ENCODE measurements around the gene OMA1.

Gene OMA1

GRCh38 chr1:58456470-58456869 is 90.1 kb downstream of the OMA1 start:
- DNase-seq, result no peak

GRCh38 chr1:58454807-58455206 is 91.7 kb downstream of the OMA1 start:
- DNase-seq, result no peak

GRCh38 chr1:58454385-58454784 is 92.1 kb downstream of the OMA1 start:
- DNase-seq, result no peak

DNA sequence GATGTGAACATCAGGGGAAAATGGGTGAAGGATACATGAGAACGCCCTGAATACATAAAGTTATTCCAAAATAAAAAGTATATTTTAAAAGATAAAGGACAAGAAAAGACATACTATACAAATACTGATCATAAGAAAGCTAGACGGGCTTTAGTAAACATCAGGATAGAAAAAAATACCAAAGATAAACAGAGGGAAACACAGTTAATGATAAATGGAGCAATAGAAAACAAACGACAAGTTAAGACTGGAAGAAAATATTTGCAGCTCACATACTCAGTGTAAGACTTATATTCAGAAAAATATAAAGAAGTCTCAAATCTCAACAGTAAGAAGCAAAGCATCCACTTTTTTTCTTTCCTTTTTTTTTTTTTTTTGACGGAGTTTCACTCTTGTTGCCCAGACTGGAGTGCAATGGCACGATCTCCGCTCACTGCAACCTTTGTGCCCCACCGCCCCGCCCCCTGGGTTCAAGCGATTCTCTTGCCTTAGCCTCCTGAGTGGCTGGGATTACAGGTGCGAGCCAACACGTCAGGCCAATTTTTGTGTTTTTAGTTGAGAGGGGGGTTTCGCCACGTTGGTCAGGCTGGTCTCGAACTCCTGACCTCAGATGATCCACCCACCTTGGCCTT is 94.8 kb downstream of the OMA1 start:
- DNase-seq, result no peak

GRCh38 chr1:58447886-58448285 is 98.6 kb downstream of the OMA1 start:
- no peak for DNase-seq

DNA sequence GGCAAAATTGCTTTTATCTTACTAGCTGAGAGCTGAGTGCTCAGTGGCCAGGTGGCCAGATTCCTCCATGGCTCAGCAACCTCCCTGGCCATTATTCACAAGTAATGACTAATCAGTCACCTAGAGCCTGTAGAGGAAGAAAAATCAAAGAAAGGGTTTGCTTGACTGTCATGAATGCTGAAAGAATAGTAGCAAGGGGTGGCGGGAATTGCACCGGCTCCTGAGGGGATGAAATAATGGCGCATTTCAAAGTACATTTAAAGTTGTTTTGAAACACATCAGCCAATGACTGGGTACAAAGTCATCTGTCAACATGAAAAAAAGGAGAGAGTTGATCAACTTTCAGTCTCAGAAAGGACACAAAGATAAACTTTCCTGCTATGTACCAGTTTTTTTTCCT is 99.5 kb downstream of the OMA1 start:
- DNase-seq, result no peak

- DNase-seq, result no peak
These were observed 100.2 kb downstream of the OMA1 start for GRCh38 chr1:58446368-58446767.

GRCh38 chr1:58443986-58444868 is 102.3 kb downstream of the OMA1 start:
- DNase-seq, result no peak

- DNase-seq, result no peak
These were observed 104.4 kb downstream of the OMA1 start for GRCh38 chr1:58442114-58442513.

DNA sequence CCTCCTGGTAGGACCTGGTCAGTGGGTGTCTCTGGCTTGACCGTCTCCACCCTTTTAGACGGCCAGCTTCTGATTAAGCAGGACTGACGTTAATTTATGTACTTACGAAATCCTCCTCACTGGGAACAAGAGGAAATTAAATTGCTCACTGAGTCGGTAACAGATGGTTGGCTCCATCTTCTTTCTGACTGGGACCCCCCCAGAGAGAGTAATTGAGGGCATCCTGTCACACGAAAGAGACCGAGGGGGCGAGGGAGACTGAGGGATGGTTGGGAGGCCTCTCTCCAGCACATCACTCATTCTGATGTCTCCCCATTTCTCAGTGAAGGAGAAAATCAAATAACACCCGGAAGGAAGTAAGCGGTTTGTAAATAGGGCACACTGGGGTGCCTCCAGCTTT is 104.8 kb downstream of the OMA1 start:
- no peak for DNase-seq

DNA sequence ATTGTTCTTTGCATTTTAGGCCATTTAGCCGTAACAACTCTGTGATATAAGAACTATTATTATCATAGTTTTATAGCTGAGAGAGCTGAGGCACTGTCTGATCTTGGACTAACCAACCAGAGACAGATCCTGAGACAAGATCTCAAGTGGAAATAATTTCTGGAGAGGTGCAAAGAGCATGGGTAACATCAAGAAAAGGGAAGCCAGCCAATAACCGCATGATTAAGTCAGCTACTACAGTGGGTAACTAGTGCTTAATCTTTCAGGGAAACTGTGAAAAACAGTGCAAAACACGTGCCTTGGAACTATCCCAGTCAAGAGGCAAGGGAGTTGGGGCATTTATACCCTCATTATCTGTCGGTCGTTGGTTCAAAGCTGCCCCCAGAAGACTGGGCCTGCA is 105.8 kb downstream of the OMA1 start:
- DNase-seq, result no peak

- DNase-seq, result no peak
These were observed 106.6 kb downstream of the OMA1 start for GRCh38 chr1:58439946-58440345.

DNA sequence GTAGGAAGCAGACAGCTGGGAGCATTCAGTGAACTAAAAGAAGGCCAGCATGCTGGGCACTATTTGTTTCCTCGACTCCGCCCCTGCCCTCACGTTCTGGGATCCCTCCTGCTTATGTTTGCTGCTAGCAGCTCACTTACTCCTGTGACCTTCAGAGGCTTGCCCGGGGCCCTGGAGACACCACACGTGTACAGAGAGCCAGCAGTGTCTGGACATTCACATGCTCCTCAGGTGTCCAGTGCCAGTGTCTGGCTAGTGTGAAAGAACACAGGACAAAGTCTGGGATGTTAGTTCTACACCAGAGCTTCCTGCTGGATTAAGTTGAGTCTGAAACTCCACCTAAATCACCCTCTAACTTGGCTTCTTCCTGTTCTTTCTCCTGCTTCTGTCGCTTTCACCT is 108.1 kb downstream of the OMA1 start:
- no peak for DNase-seq

GRCh38 chr1:58437623-58438022 is 108.9 kb downstream of the OMA1 start:
- no peak for DNase-seq

DNA sequence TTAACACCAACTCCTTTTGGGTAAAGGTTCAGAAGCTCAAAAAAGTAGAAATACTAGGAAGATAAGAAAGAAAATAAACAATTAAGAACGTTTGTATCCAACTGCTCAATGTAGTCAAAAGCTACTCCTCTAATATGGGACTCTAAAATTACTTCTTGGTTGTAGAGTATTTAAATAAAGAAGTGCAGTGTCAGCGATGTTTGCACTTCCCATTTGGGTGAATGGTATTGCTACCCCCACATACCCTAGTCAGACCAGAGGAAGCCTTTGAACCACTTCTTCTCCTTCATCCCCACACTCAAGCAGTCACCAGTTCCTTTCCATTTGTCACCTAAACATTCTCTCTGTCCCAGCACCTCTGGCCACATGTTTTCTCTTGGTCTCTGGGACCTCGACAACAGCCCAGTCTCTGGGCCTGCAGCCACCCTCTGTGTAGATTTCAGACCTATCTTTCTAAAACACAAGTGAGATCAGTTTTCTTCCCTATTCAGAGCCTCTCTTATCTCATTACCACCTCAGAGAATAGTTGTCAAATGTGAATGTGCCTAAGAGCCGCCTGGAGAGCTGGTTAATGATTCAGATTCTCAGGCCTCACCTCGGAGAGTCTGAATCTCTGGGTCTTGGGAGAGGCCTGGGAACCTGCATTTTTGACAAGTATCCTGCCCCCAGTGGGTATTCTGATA is 109.8 kb downstream of the OMA1 start:
- no peak for DNase-seq

GRCh38 chr1:58435376-58435775 is 111.2 kb downstream of the OMA1 start:
- no peak for DNase-seq

DNA sequence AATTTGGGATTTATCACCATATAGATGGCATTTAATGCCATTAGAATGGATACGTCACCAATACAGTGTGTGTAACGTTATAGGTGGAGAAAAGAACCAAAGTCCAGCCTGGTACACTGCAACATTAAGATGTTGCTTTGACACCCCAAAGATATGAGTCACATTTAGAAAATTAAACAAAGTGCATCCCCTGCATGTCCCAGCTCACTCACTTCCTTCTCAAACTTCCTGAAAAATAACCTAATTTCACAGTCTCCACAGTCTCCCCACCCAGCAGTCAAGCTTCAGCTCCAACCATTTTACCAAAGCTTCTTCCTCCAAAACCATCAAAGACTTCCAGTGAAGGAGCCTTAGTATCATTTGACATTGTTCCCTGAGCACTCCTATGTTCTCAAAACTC is 111.9 kb downstream of the OMA1 start:
- DNase-seq, result no peak

- DNase-seq, result no peak
These were observed 112.3 kb downstream of the OMA1 start for GRCh38 chr1:58434181-58434580.

DNA sequence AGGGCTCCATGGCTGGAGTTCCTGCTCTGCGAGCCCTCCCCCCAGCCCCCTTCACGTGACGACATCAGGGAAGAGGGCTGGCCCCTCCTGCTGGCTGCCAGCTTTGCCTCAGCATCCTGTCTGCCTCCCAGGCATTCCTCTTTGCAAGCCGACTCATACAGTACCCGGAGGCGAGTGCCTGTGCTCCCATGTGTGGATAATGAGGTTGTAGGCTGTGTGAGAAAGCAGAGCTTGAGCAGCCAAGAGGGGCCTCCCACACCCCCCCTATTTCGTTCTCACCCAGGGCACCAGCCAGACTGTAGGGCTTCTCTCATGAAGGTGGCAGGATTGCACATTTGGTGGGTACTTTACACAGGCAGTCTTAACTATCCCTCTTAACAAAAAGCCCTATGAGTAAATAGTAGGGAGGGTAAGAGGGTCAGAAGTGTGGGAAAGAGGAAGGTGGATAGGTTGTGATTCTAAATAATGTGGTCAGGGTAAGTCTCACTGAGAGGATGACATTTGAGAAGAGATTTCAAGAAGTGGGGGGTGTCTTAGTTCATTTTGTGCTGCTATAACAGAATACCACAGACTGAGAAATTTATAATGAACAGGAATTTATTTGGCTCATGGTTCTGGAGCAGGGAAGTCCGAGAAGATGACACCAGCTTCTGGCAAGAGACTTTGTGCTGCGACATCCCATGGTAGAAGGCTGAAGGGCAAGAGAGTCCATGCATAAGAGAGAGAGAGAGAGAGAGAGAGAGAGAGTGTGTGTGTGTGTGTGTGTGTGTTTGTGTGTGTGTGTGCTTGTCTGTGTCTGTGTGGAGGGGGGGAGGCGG is 113.5 kb downstream of the OMA1 start:
- DNase-seq, result no peak

- no peak for DNase-seq
These were observed 114.5 kb downstream of the OMA1 start for GRCh38 chr1:58431901-58432620.

Data from activated CD4-positive, alpha-beta T cell treated with anti-CD3 and anti-CD28 coated beads, Interleukin-2, amount 50 U/mL, for 1 hour (primary cell).